Mesodermal cell (in vitro differentiated cells): ENCODE data around the gene ZP2.
A peak's percentile ranks its signal among the peaks of the same experiment; 100 is the strongest.
"Not testable (repeated sequence)": the region's sequence is repeated elsewhere in the genome, so short reads cannot be mapped to it uniquely, and the experiment has no call there.

Source experiments
- H3K27ac ChIP-seq: 2 replicates; pipeline ENCODE4 v1.7.0; 2013; ENCODE audit warnings: mild to moderate bottlenecking, low read depth, low read length, moderate library complexity; ENCODE audit not compliant: severe bottlenecking
- H3K36me3 ChIP-seq: 2 replicates; pipeline ENCODE4 v1.7.1; 2013; ENCODE audit warnings: mild to moderate bottlenecking, low read length, moderate library complexity; ENCODE audit not compliant: control insufficient read depth, insufficient read depth
- H3K4me1 ChIP-seq: one replicate; pipeline ENCODE4 v1.7.1; 2013; ENCODE audit warnings: mild to moderate bottlenecking, low read length; ENCODE audit not compliant: insufficient read depth, control insufficient read depth, poor library complexity, severe bottlenecking
- H3K4me3 ChIP-seq: 2 replicates; pipeline ENCODE4 v1.7.0; 2013; ENCODE audit warnings: low read length, control low read depth, mild to moderate bottlenecking; ENCODE audit not compliant: insufficient read depth, poor library complexity, severe bottlenecking; ENCODE audit errors: extremely low read depth
- H3K9me3 ChIP-seq: 2 replicates; pipeline ENCODE4 v1.7.1; 2013; ENCODE audit warnings: mild to moderate bottlenecking, low read length, moderate library complexity; ENCODE audit not compliant: control insufficient read depth
- WGBS, 2 experiments: methylation state at CpG; one replicate each; pipeline ENCODE4 v1.1.5; 2013; ENCODE audit warnings: missing lambda C conversion rate in 2 of 2; ENCODE audit not compliant: insufficient coverage in 2 of 2; 5-methylcytosine and 5-hydroxymethylcytosine counted together

Gene ZP2

GRCh38 chr16:21159281-21159951, 52.0 kb downstream of the ZP2 start:
- peaks cover 10% of the 10 kb centered on the region for H3K4me1 ChIP-seq
- H3K9me3 ChIP-seq = no peaks in the 10 kb centered on the region
- H3K4me3 ChIP-seq = peak overlapping the region; percentile 88
- peaks cover 25% of the 10 kb centered on the region for H3K36me3 ChIP-seq
- WGBS, 2 experiments = 2 to 14% methylated on average over 3 to 14 of the region's 27 CpGs
- H3K27ac ChIP-seq = no peak overlapping the region

GRCh38 chr16:21158208-21159110, 52.9 kb downstream of the ZP2 start, which contains the start of gene LDAF1:
TSS of gene LDAF1 (plus strand) at chr16:21158674. CDS start at chr16:21161183, 2,509 bp downstream.
- Histone ChIP-seq H3K4me1 (peaks cover 10% of the 10 kb centered on the region), H3K9me3 (no peaks in the 10 kb centered on the region), H3K36me3 (peaks cover 15% of the 10 kb centered on the region), H3K27ac (no peak within 1 kb of the TSS), H3K4me3 (peak within 1 kb of the TSS; percentile 88)
- WGBS, 2 experiments = 3 to 10% methylated on average over 9 to 33 of the region's 59 CpGs

DNA sequence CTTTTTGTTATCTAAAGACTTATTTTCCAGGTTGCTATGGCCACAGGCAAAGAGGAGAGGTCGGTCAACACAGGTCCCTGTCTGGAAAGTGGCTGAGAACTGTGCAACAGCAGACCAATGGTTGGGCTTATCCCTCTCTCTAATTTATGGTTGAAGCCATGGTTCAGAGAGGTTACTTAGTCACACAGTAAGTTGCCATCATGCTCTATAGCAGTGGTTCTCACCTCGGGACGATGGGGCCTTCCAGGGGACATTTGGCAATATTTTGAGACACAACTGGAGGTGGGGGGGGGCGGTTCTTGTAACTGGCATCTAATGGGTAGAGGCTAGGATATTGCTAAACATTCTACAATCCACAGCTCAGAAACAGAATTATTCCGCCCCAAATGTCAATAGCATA, 53.7 kb downstream of the ZP2 start:
- no peaks in the 10 kb centered on the region for H3K9me3 ChIP-seq
- peaks cover 10% of the 10 kb centered on the region for H3K4me1 ChIP-seq
- H3K27ac ChIP-seq = no peak overlapping the region
- WGBS, 2 experiments = 83 to 100% methylated on average over 2 to 4 of the region's 5 CpGs
- peaks cover 9% of the 10 kb centered on the region for H3K36me3 ChIP-seq
- no peak overlapping the region for H3K4me3 ChIP-seq

- Histone ChIP-seq H3K4me1 (peaks cover 10% of the 10 kb centered on the region), H3K27ac (no peak overlapping the region), H3K9me3 (no peaks in the 10 kb centered on the region), H3K4me3 (no peak overlapping the region), H3K36me3 (peaks cover 5% of the 10 kb centered on the region)
- 65 to 80% methylated on average over 4 to 5 of the region's 6 CpGs for WGBS, 2 experiments
These were observed 54.5 kb downstream of the ZP2 start for GRCh38 chr16:21156767-21157467.

- peaks cover 10% of the 10 kb centered on the region for H3K4me1 ChIP-seq
- H3K36me3 ChIP-seq, H3K27ac ChIP-seq, H3K4me3 ChIP-seq, H3K9me3 ChIP-seq: not testable (repeated sequence)
- 100% methylated on average over 1 of the region's 1 CpG; no CpG with 5 or more reads in 1 of the 2 experiments for WGBS, 2 experiments
These were observed 55.4 kb downstream of the ZP2 start for GRCh38 chr16:21156011-21156410.

GRCh38 chr16:21153124-21153729, 58.1 kb downstream of the ZP2 start:
- H3K27ac ChIP-seq, H3K9me3 ChIP-seq, H3K4me1 ChIP-seq, H3K36me3 ChIP-seq, H3K4me3 ChIP-seq: not testable (repeated sequence)
- 93 to 97% methylated on average over 7 to 9 of the region's 11 CpGs for WGBS, 2 experiments

- H3K36me3 ChIP-seq, H3K4me1 ChIP-seq, H3K27ac ChIP-seq, H3K4me3 ChIP-seq, H3K9me3 ChIP-seq: not testable (repeated sequence)
- WGBS, 2 experiments = 91 to 95% methylated on average over 36 to 42 of the region's 51 CpGs
These were observed 59.0 kb downstream of the ZP2 start for GRCh38 chr16:21152160-21153030.

GRCh38 chr16:21150375-21151001, 60.9 kb downstream of the ZP2 start, which contains the start of gene DNAH3:
TSS of gene DNAH3 (minus strand) at chr16:21150846. CDS start at chr16:21150319, 527 bp downstream.
- H3K27ac ChIP-seq = no peak within 1 kb of the TSS
- no peaks in the 10 kb centered on the region for H3K36me3 ChIP-seq
- WGBS, 2 experiments = 85 to 89% methylated on average over 6 to 7 of the region's 8 CpGs

More at GRCh38 chr16:21150375-21151001, 60.9 kb downstream of the ZP2 start, which contains the start of gene DNAH3:
- Histone ChIP-seq H3K4me1 (no peaks in the 10 kb centered on the region), H3K9me3 (no peaks in the 10 kb centered on the region), H3K4me3 (no peak within 1 kb of the TSS)
